Sigmoid colon (tissue), 4 donors: ENCODE data around the gene POPDC2.

Experiments used
- POLR2A ChIP-seq, 2 donors: fragments of 450-650 bp; IDR thresholded peaks; one replicate each; pipeline ENCODE4 v1.6.1; 2016; ENCODE audit warnings: antibody characterized with exemption in 2 of 2, mild to moderate bottlenecking in 2 of 2, moderate library complexity in 2 of 2
- POLR2AphosphoS5 ChIP-seq, 4 donors: sonication (generic); formaldehyde crosslinking; IDR thresholded peaks; one replicate each; pipeline ENCODE4 v1.6.1; 2017; ENCODE audit warnings: antibody characterized with exemption in 4 of 4

GRCh38 chr3:119652306-119653033 lies 7.9 kb downstream of the POPDC2 start:
- TF ChIP-seq POLR2AphosphoS5 (IDR thresholded peaks at IDR 0.05): peak in 2 of 4 donors; percentile 16 to 44
- TF ChIP-seq POLR2A (IDR thresholded peaks at IDR 0.05): no peak
